HCT116 (cell line): ENCODE measurements around the gene ALPL.

Experiments used
- EZH2 ChIP-seq: fragments of 200-600 bp; sonication (generic); IDR thresholded peaks from 2 replicates; pipeline ENCODE4 v1.6.1; 2017; ENCODE audit warnings: antibody characterized with exemption, mixed run types
- EZH2phosphoT487 ChIP-seq: fragments of 200-600 bp; IDR thresholded peaks from 2 replicates; pipeline ENCODE4 v1.6.1; 2018; ENCODE audit warnings: antibody characterized with exemption, borderline replicate concordance
- JUND ChIP-seq: IDR thresholded peaks from 2 replicates; pipeline ENCODE4 v1.6.1; 2012
- POLR2A ChIP-seq: IDR thresholded peaks from 2 replicates; pipeline ENCODE4 v1.7.0; 2011; ENCODE audit warnings: borderline replicate concordance; ENCODE audit not compliant: insufficient read depth, insufficient read length; ENCODE audit errors: extremely low read depth
- POLR2AphosphoS5 ChIP-seq: IDR thresholded peaks from 2 replicates; pipeline ENCODE4 v1.6.1; 2011; ENCODE audit warnings: mild to moderate bottlenecking, low read depth, low read length, moderate library complexity
- SIN3A ChIP-seq: IDR thresholded peaks from 2 replicates; pipeline ENCODE4 v1.6.1; 2012; ENCODE audit warnings: low read depth
- SP1 ChIP-seq: IDR thresholded peaks from 2 replicates; pipeline ENCODE4 v1.6.1; 2012; ENCODE audit warnings: low read depth
- TCF7L2 ChIP-seq: IDR thresholded peaks from 2 replicates; pipeline ENCODE4 v1.7.0; 2011; ENCODE audit warnings: borderline replicate concordance, inconsistent platforms; ENCODE audit not compliant: insufficient read depth, insufficient read length; ENCODE audit errors: extremely low read depth
- ZNF274 ChIP-seq: fragments of 200-500 bp; sonication (Bioruptor generic); IDR thresholded peaks from 2 replicates; pipeline ENCODE4 v1.6.1; 2014; ENCODE audit warnings: mild to moderate bottlenecking, low read depth, low read length, inconsistent platforms
- TF ChIP-seq, protein P1 (sequence below), 3 experiments: fragments of 200-600 bp in 1 of 3; sonication (generic) in 1 of 3; IDR thresholded peaks in 2 of 3; conservative IDR thresholded peaks in 1 of 3; 2 replicates each; pipeline ENCODE4 v1.5.1; 2012 to 2017; ENCODE audit warnings: low read depth in 2 of 3, low read length in 2 of 3, antibody characterized with exemption in 1 of 3, borderline replicate concordance in 1 of 3, control low read depth in 1 of 3, mild to moderate bottlenecking in 1 of 3, mixed read lengths in 1 of 3, mixed run types in 1 of 3, moderate library complexity in 1 of 3; ENCODE audit not compliant: insufficient read depth in 1 of 3
- TF ChIP-seq, protein P2 (sequence below): IDR thresholded peaks from 2 replicates; pipeline ENCODE4 v1.6.1; 2012
- TF ChIP-seq, protein P3 (sequence below): IDR thresholded peaks from 2 replicates; pipeline ENCODE4 v1.6.1; 2011; ENCODE audit warnings: mild to moderate bottlenecking, low read length, moderate library complexity; ENCODE audit not compliant: insufficient replicate concordance; ENCODE audit errors: extremely low read depth
- TF ChIP-seq, protein P4 (sequence below): IDR thresholded peaks from 2 replicates; pipeline ENCODE4 v1.6.1; 2012; ENCODE audit warnings: low read depth

DNA sequence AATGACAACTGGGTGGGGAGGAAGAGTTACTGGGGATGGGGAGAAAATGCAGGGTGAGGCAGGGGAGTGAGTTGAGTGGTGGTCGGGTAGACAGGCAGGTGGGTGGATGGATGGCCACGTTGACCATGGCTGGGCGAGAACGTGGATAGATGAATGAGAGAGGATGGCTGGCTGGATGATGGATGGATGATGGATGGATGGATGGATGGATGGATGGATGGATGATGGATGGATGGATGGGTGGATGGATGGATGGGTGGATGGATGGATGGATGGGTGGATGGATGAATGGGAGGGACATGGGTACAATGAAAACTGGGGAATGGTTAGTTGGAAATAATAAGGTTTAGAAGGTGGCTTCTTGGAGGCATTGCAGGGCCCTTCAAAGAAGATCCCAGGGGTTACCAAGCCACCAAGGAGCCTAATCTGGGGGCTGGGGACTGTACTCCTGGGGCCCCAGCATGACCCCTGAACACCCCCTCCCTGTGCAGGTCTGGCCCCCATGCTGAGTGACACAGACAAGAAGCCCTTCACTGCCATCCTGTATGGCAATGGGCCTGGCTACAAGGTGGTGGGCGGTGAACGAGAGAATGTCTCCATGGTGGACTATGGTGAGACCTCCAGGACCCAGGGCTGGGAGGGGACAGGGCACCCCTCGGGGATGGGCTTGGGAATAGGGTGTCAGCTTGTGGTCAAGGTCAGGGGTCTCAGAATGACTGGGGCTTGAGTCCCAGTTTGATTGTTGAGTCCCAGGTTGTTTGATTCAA, 67.0 kb downstream of the ALPL start:
- TF ChIP-seq ZNF274 (no peak), JUND (no peak), POLR2A (no peak), SP1 (no peak), EZH2phosphoT487 (no peak), EZH2 (no peak), POLR2AphosphoS5 (no peak), SIN3A (no peak), TCF7L2 (no peak)
- TF ChIP-seq, protein P1, sequence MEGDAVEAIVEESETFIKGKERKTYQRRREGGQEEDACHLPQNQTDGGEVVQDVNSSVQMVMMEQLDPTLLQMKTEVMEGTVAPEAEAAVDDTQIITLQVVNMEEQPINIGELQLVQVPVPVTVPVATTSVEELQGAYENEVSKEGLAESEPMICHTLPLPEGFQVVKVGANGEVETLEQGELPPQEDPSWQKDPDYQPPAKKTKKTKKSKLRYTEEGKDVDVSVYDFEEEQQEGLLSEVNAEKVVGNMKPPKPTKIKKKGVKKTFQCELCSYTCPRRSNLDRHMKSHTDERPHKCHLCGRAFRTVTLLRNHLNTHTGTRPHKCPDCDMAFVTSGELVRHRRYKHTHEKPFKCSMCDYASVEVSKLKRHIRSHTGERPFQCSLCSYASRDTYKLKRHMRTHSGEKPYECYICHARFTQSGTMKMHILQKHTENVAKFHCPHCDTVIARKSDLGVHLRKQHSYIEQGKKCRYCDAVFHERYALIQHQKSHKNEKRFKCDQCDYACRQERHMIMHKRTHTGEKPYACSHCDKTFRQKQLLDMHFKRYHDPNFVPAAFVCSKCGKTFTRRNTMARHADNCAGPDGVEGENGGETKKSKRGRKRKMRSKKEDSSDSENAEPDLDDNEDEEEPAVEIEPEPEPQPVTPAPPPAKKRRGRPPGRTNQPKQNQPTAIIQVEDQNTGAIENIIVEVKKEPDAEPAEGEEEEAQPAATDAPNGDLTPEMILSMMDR (IDR thresholded peaks at IDR 0.05 in 2 of 3, conservative IDR thresholded peaks at IDR 0.05 in 1 of 3; ENCODE audit: borderline replicate concordance in 1 of 3, insufficient read depth in 1 of 3, low read depth in 2 of 3, low read length in 2 of 3), result no peak
- TF ChIP-seq, protein P2, sequence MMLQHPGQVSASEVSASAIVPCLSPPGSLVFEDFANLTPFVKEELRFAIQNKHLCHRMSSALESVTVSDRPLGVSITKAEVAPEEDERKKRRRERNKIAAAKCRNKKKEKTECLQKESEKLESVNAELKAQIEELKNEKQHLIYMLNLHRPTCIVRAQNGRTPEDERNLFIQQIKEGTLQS, result no peak
- TF ChIP-seq, protein P3, sequence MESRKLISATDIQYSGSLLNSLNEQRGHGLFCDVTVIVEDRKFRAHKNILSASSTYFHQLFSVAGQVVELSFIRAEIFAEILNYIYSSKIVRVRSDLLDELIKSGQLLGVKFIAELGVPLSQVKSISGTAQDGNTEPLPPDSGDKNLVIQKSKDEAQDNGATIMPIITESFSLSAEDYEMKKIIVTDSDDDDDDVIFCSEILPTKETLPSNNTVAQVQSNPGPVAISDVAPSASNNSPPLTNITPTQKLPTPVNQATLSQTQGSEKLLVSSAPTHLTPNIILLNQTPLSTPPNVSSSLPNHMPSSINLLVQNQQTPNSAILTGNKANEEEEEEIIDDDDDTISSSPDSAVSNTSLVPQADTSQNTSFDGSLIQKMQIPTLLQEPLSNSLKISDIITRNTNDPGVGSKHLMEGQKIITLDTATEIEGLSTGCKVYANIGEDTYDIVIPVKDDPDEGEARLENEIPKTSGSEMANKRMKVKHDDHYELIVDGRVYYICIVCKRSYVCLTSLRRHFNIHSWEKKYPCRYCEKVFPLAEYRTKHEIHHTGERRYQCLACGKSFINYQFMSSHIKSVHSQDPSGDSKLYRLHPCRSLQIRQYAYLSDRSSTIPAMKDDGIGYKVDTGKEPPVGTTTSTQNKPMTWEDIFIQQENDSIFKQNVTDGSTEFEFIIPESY, result no peak
- TF ChIP-seq, protein P4, sequence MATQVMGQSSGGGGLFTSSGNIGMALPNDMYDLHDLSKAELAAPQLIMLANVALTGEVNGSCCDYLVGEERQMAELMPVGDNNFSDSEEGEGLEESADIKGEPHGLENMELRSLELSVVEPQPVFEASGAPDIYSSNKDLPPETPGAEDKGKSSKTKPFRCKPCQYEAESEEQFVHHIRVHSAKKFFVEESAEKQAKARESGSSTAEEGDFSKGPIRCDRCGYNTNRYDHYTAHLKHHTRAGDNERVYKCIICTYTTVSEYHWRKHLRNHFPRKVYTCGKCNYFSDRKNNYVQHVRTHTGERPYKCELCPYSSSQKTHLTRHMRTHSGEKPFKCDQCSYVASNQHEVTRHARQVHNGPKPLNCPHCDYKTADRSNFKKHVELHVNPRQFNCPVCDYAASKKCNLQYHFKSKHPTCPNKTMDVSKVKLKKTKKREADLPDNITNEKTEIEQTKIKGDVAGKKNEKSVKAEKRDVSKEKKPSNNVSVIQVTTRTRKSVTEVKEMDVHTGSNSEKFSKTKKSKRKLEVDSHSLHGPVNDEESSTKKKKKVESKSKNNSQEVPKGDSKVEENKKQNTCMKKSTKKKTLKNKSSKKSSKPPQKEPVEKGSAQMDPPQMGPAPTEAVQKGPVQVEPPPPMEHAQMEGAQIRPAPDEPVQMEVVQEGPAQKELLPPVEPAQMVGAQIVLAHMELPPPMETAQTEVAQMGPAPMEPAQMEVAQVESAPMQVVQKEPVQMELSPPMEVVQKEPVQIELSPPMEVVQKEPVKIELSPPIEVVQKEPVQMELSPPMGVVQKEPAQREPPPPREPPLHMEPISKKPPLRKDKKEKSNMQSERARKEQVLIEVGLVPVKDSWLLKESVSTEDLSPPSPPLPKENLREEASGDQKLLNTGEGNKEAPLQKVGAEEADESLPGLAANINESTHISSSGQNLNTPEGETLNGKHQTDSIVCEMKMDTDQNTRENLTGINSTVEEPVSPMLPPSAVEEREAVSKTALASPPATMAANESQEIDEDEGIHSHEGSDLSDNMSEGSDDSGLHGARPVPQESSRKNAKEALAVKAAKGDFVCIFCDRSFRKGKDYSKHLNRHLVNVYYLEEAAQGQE, result no peak
